Omental fat pad (tissue), 4 donors: ENCODE results near the gene ATXN3. TPM values are rescaled to one million over a fixed set of nuclear protein-coding genes. Genes with fewer than 3 reads are reported as not detected.

Experiments used
- ATAC-seq: fragments of 150-250 bp; one replicate; pipeline ENCODE4 v1.9.1; 2016; ENCODE audit warnings: mild to moderate bottlenecking, moderate library complexity; ENCODE audit not compliant: low FRiP score
- DNase-seq: peaks from one replicate; pipeline ENCODE4 v3.0.0-alpha.2; 2019; ENCODE audit warnings: low spot score
- CTCF ChIP-seq, 3 donors: fragments of 450-650 bp; IDR thresholded peaks; one replicate each; pipeline ENCODE4 v1.5.1; 2016 to 2017; ENCODE audit warnings: antibody characterized with exemption in 3 of 3, mild to moderate bottlenecking in 3 of 3, moderate library complexity in 2 of 3
- total RNA-seq, 4 donors: library from RNA; depleted of rRNA; stranded (reverse); fragments of >200 nt; gene quantifications; one replicate each; pipeline ENCODE4 v1.1.0, GENCODE V29; 2016

The ATXN3 gene
- total RNA-seq, 4 donors from 2014 or later: 23.4 to 37.9 (median 36.4) TPM

GRCh38 chr14:92009604-92010003 lies 96.8 kb downstream of the ATXN3 start:
- no peak for TF ChIP-seq CTCF (IDR thresholded peaks at IDR 0.05)
- ATAC-seq (no peak), DNase-seq (no peak)

Other genes starting within 250 kb of the ATXN3 start
- gene TC2N, start 239.0 kb downstream of the ATXN3 start, total RNA-seq: 100 to 1,000 TPM in 1 of 4 donors, 10 to 100 TPM in 3; 26.8 to 106 (median 49.3) TPM
- 100 to 1,000 TPM; 119 to 282 (median 171) TPM for gene FBLN5, start 158.9 kb downstream of the ATXN3 start, total RNA-seq
- gene TRIP11, start 66.5 kb downstream of the ATXN3 start, total RNA-seq: 10 to 100 TPM; 26.2 to 43.6 (median 40.6) TPM
- gene NDUFB1, start 15.1 kb upstream of the ATXN3 start, total RNA-seq: 100 to 1,000 TPM; 145 to 353 (median 290) TPM
- 10 to 100 TPM; 30.1 to 33.4 (median 30.3) TPM for gene CPSF2, start 15.4 kb upstream of the ATXN3 start, total RNA-seq
- 1 to 10 TPM in 2 of 4 donors, under 1 TPM in 2; 0.48 to 2.2 (median 0.79) TPM for gene SLC24A4, start 216.6 kb upstream of the ATXN3 start, total RNA-seq